Stimulated activated CD8-positive, alpha-beta memory T cell treated with anti-CD3 and anti-CD28 coated beads, Interleukin-15, amount 100 ng/mL, for 1 hour (primary cell): ENCODE data around the gene DNM1.

ENCODE experiments used
- DNase-seq: peaks from one replicate; pipeline ENCODE4 v3.0.0-alpha.2; 2020; ENCODE audit warnings: low read depth

Gene DNM1

GRCh38 chr9:128250839-128251731, 47.9 kb downstream of the DNM1 start:
- DNase-seq = no peak

- DNase-seq = no peak
Observed at GRCh38 chr9:128251732-128252100, 48.5 kb downstream of the DNM1 start.

GRCh38 chr9:128252317-128253139, 49.3 kb downstream of the DNM1 start:
- no peak for DNase-seq

GRCh38 chr9:128253140-128253990, 50.2 kb downstream of the DNM1 start:
- no peak for DNase-seq

GRCh38 chr9:128253991-128254346, 50.8 kb downstream of the DNM1 start:
- no peak for DNase-seq

- DNase-seq = no peak
Observed at GRCh38 chr9:128254362-128254761, 51.2 kb downstream of the DNM1 start.

- peak; percentile 33 for DNase-seq
Observed at GRCh38 chr9:128254855-128255759, 51.9 kb downstream of the DNM1 start.

GRCh38 chr9:128257086-128257825, 54.1 kb downstream of the DNM1 start:
- DNase-seq = no peak

- DNase-seq = no peak
Observed at GRCh38 chr9:128257907-128258306, 54.7 kb downstream of the DNM1 start.

- DNase-seq = no peak
Observed at GRCh38 chr9:128258326-128258725, 55.1 kb downstream of the DNM1 start.

GRCh38 chr9:128259156-128259555, 56.0 kb downstream of the DNM1 start:
- no peak for DNase-seq

- DNase-seq = no peak
Observed at GRCh38 chr9:128260340-128260739, 57.2 kb downstream of the DNM1 start.

- DNase-seq = no peak
Observed at GRCh38 chr9:128262687-128263086, 59.5 kb downstream of the DNM1 start.

GRCh38 chr9:128265348-128265847, 62.2 kb downstream of the DNM1 start:
- no peak for DNase-seq

GRCh38 chr9:128266868-128267590, 63.9 kb downstream of the DNM1 start:
- no peak for DNase-seq

GRCh38 chr9:128271112-128271511, 67.9 kb downstream of the DNM1 start:
- no peak for DNase-seq

- no peak for DNase-seq
Observed at GRCh38 chr9:128271512-128271911, 68.3 kb downstream of the DNM1 start.

- no peak for DNase-seq
Observed at GRCh38 chr9:128274245-128274644, 71.1 kb downstream of the DNM1 start.

- DNase-seq = no peak
Observed at GRCh38 chr9:128275198-128276007, 72.2 kb downstream of the DNM1 start, which contains the start of gene GOLGA2. TSS of gene GOLGA2 (minus strand) at chr9:128276007. CDS start at chr9:128275976, 31 bp downstream.
